ENCODE measurements around the gene OR5A2. TPM values are rescaled to one million over a fixed set of nuclear protein-coding genes. Genes with fewer than 3 reads are reported as not detected.

OR5A2 gene
- total and polyA plus RNA-seq, 2 of the 8 experiments (the other 6 are each of a cell fraction or from before 2014, with no cell fraction given), result not detected

GRCh38 chr11:59413646-59414045 lies 12.6 kb downstream of the OR5A2 start:
- no peak for FAIRE-seq
- no peaks in the 10 kb centered on the region; a peak in 1 of 8 replicates for H3K36me3 ChIP-seq (ENCODE audit: control insufficient read depth in 2 of 4, insufficient read depth in 4 of 4, low read length in 3 of 4)
- ChIA-PET POLR2A (ENCODE audit: partially characterized antibody) (no interaction called here), CTCF (ENCODE audit: partially characterized antibody) (interaction anchor here (1.6 kb wide), 1 partner anchor 148 kb away, joined by 5 read pairs; no protein-coding TSS in a partner anchor)
- H3K23ac ChIP-seq (ENCODE audit: insufficient read length), result no peak overlapping the region
- no peak overlapping the region for H2BK12ac ChIP-seq (ENCODE audit: low read depth, low read length)
- H4K5ac ChIP-seq (ENCODE audit: insufficient read length, low read depth, low read length), result no peak overlapping the region
- H3K4me1 ChIP-seq (replicated peaks in 1 of 4; ENCODE audit: control insufficient read depth in 3 of 4, insufficient read depth in 4 of 4, low read length in 3 of 4), result no peaks in the 10 kb centered on the region
- H4K20me1 ChIP-seq (replicated peaks in 1 of 2; ENCODE audit: control insufficient read depth in 1 of 2, insufficient read depth in 2 of 2, low read length in 2 of 2), result no peaks in the 10 kb centered on the region
- DNase-seq (ENCODE audit: low read depth in 1 of 2, low spot score in 2 of 2), result no peak
- no peak overlapping the region for H3K4ac ChIP-seq (replicated peaks; ENCODE audit: insufficient read length, low read depth, low read length)
- no peak overlapping the region for H3K27ac ChIP-seq (ENCODE audit: low read depth, low read length)
- no peak overlapping the region for H3K14ac ChIP-seq (ENCODE audit: insufficient read length)
- H3K4me2 ChIP-seq (ENCODE audit: insufficient read depth in 1 of 2, low read depth in 2 of 2, low read length in 2 of 2), result no peak overlapping the region
- H4K8ac ChIP-seq (ENCODE audit: extremely low read depth, insufficient read depth, low read length), result no peak overlapping the region
- H2BK15ac ChIP-seq (ENCODE audit: low read length), result no peak overlapping the region
- H3K9me3 ChIP-seq (ENCODE audit: insufficient read depth in 2 of 2, low read depth in 1 of 2, low read length in 1 of 2), result peaks cover 13 to 16% of the 10 kb centered on the region in 2 experiments; a peak in 3 of 4 replicates
- TF ChIP-seq CEBPB (IDR thresholded peaks at IDR 0.05; ENCODE audit: low read depth, low read length) (peak; percentile 35; the same call in 1 of the 2 replicates), POU5F1 (IDR thresholded peaks at IDR 0.05; ENCODE audit: low read depth, low read length) (no peak)
- H3K9ac ChIP-seq (replicated peaks in 1 of 4; ENCODE audit: extremely low read depth in 1 of 4, low read depth in 3 of 4, low read length in 3 of 4), result no peak overlapping the region
- no peak overlapping the region for H3K18ac ChIP-seq (ENCODE audit: extremely low read depth, low read length)
- WGBS, 2 experiments (ENCODE audit: extremely low coverage in 1 of 2, insufficient coverage in 1 of 2, insufficient read length in 1 of 2, insufficient replicate concordance in 2 of 2, low coverage in 1 of 2, low lambda C conversion rate in 2 of 2, missing lambda C conversion rate in 1 of 2), result 84% methylated on average over 2 of the region's 2 CpGs; no CpG with 5 or more reads in 1 of the 2 experiments
- H3K4me3 ChIP-seq (ENCODE audit: extremely low read depth in 1 of 4, insufficient read depth in 2 of 4, low read depth in 3 of 4, low read length in 4 of 4), result no peak overlapping the region
- H3K23me2 ChIP-seq (ENCODE audit: low read depth, low read length), result no peaks in the 10 kb centered on the region
- H4K91ac ChIP-seq (replicated peaks; ENCODE audit: insufficient read length, low read length), result no peak overlapping the region
- no peaks in the 10 kb centered on the region for H3K79me2 ChIP-seq (ENCODE audit: control insufficient read depth in 1 of 2, insufficient read depth in 2 of 2, low read length in 2 of 2)
- H2AFZ ChIP-seq (ENCODE audit: low read length), result no peak overlapping the region
- H2AK5ac ChIP-seq (ENCODE audit: low read depth, low read length), result no peak overlapping the region
- H2BK120ac ChIP-seq (replicated peaks; ENCODE audit: low read depth, low read length), result no peak overlapping the region
- no peaks in the 10 kb centered on the region for H3K27me3 ChIP-seq (replicated peaks in 1 of 4; ENCODE audit: control insufficient read depth in 3 of 4, extremely low read depth in 1 of 4, insufficient read depth in 3 of 4, low read length in 3 of 4)
- H3K56ac ChIP-seq (replicated peaks; ENCODE audit: insufficient read length, low read depth, low read length), result no peak overlapping the region
- H2BK5ac ChIP-seq (ENCODE audit: low read depth, low read length), result no peak overlapping the region
- H2BK20ac ChIP-seq (ENCODE audit: low read length), result no peak overlapping the region
- no peaks in the 10 kb centered on the region for H3K79me1 ChIP-seq (ENCODE audit: low read depth, low read length)

Data from H1 (cell line).